HG03521 (cell line): ENCODE measurements around the gene IGFBP6.

Experiments used
- ATAC-seq: cut with Tn5 transposase; IDR thresholded peaks from one replicate; pipeline ENCODE4 v1.9.1; 2021; ENCODE audit warnings: mild to moderate bottlenecking, moderate library complexity; ENCODE audit not compliant: unreplicated experiment

The IGFBP6 gene, protein sequence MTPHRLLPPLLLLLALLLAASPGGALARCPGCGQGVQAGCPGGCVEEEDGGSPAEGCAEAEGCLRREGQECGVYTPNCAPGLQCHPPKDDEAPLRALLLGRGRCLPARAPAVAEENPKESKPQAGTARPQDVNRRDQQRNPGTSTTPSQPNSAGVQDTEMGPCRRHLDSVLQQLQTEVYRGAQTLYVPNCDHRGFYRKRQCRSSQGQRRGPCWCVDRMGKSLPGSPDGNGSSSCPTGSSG

DNA sequence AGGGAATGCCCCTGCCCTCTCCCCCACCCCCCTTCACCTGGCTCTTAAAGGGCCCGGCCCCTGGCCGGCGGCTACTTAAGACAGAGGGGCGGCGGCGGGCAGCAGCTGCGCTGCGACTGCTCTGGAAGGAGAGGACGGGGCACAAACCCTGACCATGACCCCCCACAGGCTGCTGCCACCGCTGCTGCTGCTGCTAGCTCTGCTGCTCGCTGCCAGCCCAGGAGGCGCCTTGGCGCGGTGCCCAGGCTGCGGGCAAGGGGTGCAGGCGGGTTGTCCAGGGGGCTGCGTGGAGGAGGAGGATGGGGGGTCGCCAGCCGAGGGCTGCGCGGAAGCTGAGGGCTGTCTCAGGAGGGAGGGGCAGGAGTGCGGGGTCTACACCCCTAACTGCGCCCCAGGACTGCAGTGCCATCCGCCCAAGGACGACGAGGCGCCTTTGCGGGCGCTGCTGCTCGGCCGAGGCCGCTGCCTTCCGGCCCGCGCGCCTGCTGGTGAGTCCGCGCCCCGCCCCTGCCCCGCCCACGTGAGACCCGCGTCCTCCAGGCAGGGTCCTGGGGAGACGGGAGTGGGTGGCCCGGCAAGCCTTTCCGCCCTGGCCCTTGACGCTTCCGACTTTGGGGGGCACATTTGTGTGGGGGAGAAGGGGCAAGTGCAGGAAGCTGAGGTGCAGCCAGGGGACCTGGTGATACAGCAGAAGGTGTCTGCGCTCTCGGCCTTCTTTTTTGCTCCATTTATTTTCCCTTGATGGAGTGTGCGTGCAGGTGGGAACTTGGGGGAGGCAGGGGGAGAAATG is at the start of gene IGFBP6:
IGFBP6 (plus strand) TSS at position 104 of the 790 bp plus-strand sequence; CDS start at position 155, 51 bp downstream.
- ATAC-seq, result peak; percentile 43

DNA sequence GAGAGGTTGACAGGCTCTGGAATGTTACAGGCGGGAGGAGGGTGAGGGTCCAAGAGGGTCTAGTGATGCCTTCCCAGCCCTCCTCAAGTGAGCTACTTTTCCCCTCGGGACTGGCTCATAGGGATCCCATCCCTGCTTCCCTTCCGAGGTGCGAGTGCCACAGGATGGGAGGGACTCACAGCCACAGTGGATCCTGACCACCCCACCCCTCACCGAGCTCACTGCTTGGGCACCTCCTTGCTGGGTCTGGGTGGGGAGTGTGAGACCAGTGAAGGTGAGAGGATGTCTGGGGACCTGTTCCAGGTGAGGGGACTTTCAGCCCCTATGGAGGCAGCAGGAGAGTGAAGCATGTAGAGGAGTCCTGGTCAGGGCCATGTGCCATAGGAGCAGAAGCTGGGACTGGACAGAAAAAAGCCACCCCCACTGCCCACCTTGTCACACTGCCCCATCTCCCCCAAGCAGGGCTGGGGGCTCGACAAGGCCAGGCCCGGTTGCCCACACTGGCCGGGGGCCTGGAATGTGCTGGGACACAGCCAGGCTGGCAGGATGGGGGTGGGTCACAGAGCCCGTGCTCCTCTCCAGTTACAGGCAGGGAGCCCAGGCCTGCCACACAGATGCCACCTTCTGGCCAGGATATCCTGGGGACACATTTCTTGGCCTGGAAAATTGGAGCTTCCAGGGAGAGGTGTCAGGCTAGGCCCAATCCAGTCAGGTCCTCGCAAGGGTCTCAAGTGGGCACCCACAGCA is 49.3 kb upstream of the IGFBP6 start:
- no peak for ATAC-seq

DNA sequence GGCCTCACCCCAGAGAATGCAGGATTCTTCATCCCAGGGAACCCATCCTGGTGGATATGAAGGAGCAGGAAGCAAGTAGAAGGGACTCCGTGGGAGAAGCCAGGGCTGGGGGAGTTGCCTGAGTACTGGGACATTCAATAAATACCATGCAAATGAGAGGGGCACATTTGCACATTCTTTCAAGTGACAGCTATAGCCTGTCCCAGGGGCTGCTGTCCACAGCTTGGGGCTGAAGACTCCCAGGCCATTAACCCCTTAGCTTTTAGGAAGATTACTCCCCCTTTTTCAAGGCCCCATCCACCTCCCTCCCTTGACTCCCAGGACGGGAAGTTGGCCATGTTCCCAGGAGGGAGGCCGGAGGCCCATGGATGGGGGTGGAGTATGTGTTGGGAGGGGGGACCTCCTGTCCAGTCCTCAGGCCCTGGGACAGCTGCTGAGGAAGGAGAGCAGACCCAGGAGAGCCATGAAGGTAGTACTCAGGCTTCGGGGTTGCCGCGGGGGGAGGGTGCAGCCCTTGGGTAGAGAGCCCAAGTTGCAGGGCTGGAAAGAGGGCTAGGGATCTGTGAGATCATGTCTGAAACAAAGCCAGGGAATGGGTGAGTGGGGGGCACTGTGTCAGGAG is 48.6 kb upstream of the IGFBP6 start:
- no peak for ATAC-seq

DNA sequence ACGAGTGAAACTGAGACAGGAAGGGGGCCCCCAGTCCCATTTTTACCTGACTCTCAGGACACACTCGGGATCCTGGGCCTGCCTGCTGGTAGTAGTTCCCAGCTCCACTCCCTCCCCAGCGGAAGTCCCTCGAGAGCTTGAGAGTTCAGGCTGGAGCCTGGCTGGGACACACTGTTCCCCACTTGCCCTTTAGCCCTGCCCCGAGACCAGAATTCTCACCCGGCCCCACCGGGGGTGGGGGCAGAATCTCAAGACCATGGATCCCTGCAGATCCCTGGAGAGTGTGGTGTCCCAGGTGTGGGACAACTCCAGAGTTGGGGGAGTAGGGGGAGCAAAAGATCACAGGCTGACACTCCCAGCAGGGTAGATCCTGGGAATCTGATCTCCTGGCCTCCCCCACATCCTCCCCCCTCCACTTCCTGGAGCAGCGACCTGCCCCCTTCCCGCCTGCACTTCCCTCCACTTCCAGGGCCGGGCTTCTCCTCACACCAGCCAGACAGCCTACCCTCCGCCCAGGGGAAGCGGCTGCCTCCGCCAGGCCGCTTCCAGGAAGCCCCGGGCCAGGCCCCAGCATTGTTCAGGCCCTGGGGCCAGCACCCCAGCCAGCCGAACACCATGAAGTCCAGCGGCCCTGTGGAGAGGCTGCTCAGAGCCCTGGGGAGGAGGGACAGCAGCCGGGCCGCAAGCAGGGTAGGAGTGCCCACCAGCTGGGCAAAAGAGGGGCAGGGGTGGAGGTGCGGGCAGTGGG is 47.7 kb upstream of the IGFBP6 start, which contains the start of gene TNS2:
TNS2 (plus strand) TSS at position 495 of the 748 bp plus-strand sequence; CDS start at position 616, 121 bp downstream.
- ATAC-seq, result no peak

DNA sequence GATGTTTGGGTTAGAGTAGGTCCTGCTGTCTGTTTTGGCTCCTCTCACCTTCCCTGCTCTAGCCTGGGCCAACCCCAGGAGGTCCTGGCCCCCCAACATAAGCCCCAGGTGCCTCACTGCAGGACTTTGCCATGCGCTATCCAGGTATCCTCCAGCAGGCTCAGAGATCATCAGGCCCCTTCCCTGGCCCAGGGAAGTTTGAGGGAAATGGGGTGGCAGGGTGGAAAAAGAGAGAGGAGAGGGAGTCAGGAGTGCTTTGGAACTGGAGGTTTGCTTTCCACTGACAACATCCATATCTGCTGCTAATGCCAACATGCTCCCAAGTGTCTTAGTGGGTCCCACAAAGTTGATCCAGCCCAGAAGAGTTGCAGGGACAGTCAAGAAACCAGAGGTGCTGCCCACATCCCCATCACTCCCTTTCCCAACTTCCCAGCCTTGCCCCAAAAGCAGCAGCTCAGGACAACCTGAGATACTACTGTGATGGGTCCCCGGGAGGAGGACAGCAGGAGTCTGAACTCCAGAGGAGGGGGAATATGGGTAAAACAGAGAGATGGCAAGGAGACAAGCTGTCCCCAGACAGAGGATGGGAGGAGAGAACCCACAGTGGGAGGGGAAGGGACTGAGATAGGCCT is 46.9 kb upstream of the IGFBP6 start:
- ATAC-seq, result no peak

DNA sequence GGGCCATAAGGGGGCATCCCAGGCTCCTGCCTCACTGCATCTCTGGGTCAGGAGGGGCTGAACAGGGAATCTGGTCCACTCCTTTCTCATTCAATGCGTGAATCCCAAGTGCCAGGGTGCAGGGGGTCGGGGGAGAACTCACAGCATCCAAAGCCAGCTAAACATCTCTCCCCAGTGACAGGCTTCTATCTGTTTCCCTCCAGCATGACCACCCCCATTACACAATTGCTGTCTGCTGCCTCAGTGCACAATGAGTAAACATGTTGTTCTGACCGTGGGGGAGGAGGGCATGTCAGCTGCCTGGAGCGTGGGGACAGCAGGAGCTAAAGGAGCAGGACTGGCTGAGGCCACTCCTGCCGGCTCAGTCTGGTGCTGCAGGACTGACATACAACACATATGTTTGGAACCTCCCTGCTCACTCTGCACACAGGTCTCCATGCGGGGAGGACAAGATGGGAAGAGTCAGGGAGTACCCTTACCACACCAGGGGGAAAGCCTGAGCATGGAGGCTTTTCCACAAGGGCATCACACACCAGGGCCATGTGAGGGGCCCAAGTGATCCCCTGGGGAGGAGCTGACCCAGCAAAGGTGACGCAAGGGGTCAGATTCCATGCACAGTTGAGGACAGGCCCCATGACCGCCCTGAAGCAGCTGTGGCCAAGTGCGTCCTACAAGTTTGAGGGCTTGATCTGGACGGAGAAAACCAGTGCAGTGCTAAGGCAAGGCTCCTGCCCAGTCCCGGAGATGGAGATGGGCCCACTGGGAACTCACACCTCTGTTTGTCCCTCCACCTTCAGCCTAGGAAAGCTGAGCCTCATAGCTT is 46.2 kb upstream of the IGFBP6 start:
- no peak for ATAC-seq

DNA sequence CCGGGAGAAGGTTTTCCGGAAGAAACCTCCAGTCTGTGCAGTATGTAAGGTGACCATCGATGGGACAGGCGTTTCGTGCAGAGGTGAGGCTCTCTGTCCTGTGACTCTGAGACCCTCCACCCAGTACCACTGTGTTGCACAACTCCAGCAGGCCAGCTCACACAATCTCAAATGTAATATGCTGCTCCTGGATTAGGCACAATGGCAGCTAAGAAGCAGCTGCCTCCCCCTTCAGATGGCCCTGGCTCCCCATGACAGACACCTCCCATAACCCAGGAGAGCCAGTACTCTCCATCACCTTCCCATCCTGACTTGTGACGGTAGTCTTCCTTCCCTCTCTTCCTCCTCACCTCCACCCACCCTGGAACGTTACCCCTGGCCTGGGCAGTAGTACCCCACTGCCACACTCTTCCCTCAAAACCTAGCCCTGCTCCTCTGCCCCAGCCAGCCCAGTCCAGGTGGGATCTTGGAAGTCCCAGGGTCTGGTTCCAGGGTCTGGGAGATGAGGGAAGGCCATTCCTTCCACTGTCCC is 45.5 kb upstream of the IGFBP6 start:
- ATAC-seq, result no peak

DNA sequence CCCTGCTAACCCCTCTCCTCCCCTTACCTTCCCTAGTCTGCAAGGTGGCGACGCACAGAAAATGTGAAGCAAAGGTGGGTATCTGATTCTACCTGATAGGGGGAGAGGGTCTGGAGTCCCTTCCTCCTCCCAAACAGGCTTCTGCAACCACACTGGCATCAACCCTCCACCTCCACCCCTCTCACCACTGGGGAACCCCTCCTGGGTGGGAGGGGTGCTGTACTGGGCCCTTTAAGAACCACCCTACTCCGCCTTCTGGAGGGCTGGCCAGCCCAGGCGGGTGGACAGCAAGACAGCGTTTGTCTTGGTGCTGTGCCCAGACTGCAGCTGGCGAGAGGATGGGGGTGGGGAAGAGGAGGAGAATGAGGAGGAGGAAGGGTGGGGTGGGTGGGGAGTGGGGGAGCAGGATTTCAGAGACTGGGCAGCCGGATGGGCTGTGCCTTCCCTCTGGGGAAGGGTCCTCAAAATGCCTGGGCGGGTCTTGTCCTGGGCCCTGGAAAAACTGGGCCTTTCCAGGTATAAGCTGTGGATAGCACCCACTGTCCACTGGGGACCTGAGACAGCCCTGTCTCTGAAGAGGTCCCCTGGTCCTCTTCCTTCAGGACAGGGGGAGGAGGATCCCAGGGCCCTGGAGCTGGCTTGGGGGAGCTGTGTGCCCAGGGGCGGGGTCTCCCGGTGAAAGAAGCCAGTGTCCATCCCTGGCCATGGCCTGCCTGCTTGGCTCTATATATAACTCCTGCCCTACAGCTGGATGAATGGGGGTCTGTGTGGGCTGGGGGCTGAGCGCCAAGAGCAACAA is 44.8 kb upstream of the IGFBP6 start:
- no peak for ATAC-seq

DNA sequence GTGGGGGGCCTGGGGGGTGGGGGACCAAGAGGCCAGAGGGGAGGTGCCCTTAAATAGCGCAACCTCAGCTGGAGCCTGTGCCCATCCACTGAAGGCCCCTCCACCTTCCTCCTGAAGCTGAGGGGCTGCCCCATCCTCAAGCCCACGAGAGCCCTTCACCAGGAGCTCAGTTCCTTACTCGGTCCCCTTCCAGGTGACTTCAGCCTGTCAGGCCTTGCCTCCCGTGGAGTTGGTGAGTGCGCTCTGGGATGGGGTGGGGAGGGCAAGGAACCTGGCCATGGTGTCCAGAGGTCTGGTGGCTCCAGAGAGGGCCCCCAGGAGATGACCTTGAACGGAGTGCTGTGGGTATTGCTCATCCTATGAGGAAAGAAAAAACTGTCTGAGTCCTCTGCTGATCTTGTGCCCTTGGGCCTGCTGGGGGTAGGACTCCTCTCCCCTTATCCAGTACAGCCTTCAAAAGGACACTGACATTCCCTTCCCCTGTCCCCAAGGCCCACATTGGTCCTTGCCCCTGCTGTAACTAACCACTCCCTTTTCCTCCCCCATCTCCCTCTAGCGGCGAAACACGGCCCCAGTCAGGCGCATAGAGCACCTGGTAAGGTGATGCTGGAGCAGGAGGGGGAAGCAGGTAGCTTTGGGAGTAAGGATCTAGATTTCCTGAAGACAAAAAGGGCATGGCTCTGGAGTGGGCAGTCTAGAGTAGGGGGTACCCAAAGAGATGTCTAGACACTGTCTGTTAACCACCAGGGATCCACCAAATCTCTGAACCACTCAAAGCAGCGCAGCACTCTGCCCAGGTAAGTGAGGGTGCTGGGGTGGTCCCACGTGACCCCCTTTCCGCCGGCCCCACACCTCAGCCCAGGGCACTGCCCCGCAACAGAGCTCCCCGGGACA is 44.0 kb upstream of the IGFBP6 start:
- peak; percentile 5 for ATAC-seq

DNA sequence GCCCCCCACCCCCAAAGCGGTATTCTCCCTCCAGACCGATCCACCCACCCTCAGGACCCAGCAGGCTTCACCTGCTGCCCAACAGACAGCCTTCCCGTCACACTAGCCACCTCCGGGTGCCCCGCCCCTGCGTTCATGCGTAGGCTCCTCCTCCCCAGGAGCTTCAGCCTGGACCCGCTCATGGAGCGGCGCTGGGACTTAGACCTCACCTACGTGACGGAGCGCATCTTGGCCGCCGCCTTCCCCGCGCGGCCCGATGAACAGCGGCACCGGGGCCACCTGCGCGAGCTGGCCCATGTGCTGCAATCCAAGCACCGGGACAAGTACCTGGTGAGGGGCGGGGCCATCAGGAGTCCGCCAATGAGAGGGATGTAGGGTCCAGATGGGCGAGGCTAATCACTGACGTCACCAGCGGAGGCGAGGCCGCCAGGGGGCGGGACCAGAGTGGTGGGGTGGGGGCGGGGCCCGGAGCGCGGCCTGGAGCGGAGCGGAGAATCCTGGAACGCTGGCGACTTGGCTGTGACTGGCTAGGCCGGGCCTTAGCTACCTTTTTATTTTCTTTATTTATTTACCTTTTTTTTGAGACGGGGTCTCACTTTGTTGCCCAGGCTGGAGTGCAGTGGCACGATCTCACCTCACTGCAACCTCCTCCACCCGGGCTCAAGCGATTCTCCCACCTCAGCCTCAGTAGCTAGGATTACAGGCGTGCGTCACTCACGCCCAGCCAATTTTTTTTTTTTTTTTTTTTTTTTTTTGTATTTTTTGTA is 43.2 kb upstream of the IGFBP6 start:
- ATAC-seq, result peak; percentile 86

DNA sequence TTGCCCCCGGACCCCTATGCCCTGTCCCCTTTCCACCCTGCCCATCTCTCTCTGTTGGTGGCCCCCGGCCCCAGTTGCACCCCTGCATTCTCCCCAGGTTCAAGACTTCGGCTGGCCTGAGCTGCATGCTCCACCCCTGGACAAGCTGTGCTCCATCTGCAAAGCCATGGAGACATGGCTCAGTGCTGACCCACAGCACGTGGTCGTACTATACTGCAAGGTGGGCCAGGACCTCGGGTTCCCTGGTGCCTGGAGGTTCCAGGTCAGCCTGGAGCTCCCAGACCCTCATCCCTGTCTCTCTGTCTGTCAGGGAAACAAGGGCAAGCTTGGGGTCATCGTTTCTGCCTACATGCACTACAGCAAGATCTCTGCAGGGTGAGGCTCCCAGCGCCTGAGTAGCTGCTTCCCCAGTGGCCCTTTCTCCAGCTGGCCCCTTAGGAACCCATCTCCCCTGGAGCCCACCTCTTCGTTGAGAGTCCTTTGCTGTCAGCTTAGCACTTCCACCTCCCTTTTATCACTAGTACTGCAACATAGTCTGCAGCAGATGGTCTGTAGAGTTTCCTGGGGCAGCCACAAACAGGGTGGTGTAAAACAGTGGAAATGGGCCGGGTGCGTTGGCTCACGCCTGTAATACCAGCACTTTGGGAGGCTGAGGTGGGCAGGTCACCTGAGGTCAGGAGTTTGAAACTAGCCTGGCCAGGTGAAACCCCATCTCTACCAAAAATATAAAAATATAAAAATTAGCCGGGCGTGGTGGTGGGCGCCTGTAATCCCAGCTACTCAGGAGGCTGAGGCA is 41.8 kb upstream of the IGFBP6 start:
- no peak for ATAC-seq

DNA sequence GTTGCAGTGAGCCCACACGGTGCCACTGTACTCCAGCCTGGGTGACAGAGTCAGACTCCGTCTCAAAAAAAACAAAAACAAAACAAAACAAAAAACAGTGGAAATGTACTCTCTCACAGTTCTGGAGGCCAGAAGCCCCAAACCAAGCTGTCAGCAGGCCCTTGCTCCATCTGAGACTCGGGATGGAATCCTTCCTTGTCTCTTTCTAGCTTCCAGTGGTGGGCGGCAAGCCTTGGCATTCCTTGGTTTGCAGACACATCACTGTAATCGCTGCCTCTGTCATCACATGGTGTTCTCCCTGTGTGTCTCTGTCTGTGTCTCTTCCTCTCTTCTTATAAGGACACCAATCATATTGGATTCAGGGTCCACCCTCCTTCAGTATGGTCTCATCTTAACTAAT is 41.2 kb upstream of the IGFBP6 start:
- no peak for ATAC-seq

DNA sequence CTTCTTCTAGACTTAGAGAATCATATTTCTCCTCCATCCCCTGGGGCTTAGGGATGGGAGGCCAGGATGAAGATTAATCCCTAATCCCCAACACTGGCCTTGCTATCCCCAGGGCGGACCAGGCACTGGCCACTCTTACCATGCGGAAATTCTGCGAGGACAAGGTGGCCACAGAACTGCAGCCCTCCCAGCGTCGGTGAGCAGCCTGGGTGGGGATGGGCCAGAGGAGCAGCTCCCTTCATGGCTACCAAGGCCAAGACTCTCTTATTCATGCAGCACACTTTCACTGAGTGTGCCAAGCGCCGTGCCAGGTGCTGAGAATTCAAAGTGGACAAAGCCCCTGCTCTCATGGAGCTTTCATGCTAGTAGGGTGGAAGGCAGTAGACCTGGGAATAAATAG is 40.6 kb upstream of the IGFBP6 start:
- ATAC-seq, result no peak

DNA sequence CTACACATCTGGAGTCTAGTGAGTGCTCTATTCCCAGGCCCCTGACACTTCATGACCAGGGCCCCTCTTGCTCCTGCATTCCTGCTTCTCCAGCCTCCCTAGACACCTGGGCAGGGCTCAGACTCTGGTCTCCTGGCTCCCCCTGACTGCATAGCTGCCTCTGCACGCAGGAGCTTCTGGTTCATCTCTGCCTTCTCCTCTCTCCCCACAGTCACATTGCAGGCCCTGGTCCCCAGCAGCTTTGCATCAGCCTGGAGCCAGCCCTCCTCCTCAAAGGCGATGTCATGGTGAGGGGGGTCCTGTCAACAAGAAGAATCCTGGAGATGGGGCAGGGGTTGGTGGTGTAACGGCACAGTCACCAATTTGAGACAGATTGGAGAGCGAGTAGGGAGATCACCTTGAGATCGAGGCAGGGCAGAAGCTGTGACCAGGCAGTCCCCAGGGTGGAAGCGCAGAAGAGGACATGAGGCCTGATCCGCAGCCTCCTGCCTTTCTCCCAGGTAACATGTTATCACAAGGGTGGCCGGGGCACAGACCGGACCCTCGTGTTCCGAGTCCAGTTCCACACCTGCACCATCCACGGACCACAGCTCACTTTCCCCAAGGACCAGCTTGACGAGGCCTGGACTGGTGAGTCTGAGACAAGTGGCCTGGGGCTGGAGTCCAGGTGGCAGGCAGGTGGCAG is 39.5 kb upstream of the IGFBP6 start:
- ATAC-seq, result no peak
